Activated naive CD4-positive, alpha-beta T cell treated with anti-CD3 and anti-CD28 coated beads, Interleukin-2, amount 50 U/mL, for 72 hours (primary cell): ENCODE data around the gene LTB. TPM values are rescaled to one million over a fixed set of nuclear protein-coding genes. Genes with fewer than 3 reads are reported as not detected.

Source experiments
- ATAC-seq, 2 donors: fragments of 150-1000 bp; cut with Tn5 transposase; 2 replicates each; pipeline ENCODE4 v1.10.0; 2021; ENCODE audit warnings: mild to moderate bottlenecking in 2 of 2, moderate library complexity in 2 of 2
- DNase-seq, 2 donors: peaks; one replicate each; pipeline ENCODE4 v3.0.0; 2021 to 2022; ENCODE audit warnings: low spot score in 2 of 2
- H3K27ac Mint-ChIP-seq, 2 donors: one replicate each; pipeline ENCODE4 v1.8.0; 2022; ENCODE audit warnings: mild to moderate bottlenecking in 2 of 2, mixed read lengths in 2 of 2
- H3K36me3 Mint-ChIP-seq, 2 donors: one replicate each; pipeline ENCODE4 v1.8.0; 2022; ENCODE audit warnings: mixed read lengths in 2 of 2
- H3K9me3 Mint-ChIP-seq, 2 donors: one replicate each; pipeline ENCODE4 v1.8.0; 2022; ENCODE audit warnings: mixed read lengths in 2 of 2
- total RNA-seq, 2 donors: library from RNA; stranded (reverse); gene quantifications; one replicate each; pipeline ENCODE4 v1.2.3, GENCODE V29; 2022

Gene LTB, protein sequence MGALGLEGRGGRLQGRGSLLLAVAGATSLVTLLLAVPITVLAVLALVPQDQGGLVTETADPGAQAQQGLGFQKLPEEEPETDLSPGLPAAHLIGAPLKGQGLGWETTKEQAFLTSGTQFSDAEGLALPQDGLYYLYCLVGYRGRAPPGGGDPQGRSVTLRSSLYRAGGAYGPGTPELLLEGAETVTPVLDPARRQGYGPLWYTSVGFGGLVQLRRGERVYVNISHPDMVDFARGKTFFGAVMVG
- 100 to 1,000 TPM in 1 of 2 donors, 10 to 100 TPM in 1; 89.3 to 294 TPM for total RNA-seq

DNA sequence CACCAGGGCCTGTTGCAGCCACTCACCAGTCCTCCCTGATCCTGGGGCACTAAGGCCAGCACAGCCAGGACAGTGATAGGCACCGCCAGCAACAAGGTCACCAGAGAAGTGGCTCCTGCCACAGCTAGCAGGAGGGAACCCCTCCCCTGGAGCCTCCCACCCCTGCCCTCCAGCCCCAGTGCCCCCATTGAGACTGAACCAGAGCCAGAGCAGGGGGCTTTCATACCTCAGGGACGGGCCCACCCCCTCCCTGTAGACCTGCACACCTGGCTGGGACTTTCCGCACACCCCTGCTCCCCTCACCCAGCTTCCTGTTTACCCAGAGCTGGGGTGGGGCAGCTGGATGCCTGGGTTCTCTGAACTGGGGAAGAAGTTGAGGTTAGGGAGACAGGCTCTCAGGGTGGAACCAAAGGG lies at the start of gene LTB:
Gene LTB (minus strand): TSS at position 195 of the 414 bp plus-strand sequence. CDS start 7 bp downstream, at position 188.
- Mint-ChIP-seq H3K36me3 (peaks cover 45 to 51% of the 10 kb centered on the region in 2 donors), H3K9me3 (no peaks in the 10 kb centered on the region), H3K27ac (peak within 1 kb of the TSS; percentile 95 to 98)
- DNase-seq (no peak), ATAC-seq (peak; percentile 3 to 14)

DNA sequence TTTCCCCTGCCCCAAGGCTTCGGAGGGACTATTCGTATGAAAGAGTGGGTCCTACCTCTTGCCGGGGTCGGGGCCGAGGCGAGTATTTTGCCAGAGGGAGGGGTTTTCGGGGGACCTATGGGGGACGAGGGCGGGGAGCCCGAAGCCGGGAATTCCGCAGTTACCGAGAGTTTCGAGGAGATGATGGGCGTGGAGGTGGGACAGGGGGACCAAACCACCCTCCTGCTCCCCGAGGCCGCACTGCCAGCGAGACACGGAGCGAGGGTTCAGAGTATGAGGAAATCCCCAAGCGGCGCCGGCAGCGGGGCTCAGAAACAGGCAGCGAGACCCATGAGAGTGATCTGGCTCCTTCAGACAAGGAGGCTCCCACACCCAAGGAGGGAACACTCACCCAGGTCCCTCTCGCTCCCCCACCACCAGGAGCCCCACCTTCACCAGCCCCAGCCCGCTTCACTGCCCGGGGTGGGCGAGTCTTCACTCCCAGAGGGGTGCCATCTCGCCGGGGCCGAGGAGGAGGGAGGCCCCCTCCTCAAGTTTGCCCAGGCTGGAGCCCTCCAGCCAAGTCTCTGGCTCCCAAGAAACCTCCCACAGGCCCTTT lies 49.6 kb upstream of the LTB start:
- Mint-ChIP-seq H3K9me3 (no peaks in the 10 kb centered on the region), H3K27ac (peak overlapping the region; percentile 68 to 80), H3K36me3 (peaks cover 28 to 37% of the 10 kb centered on the region in 2 donors)
- DNase-seq, result no peak
- peak in 1 of 2 donors; percentile 7 for ATAC-seq

DNA sequence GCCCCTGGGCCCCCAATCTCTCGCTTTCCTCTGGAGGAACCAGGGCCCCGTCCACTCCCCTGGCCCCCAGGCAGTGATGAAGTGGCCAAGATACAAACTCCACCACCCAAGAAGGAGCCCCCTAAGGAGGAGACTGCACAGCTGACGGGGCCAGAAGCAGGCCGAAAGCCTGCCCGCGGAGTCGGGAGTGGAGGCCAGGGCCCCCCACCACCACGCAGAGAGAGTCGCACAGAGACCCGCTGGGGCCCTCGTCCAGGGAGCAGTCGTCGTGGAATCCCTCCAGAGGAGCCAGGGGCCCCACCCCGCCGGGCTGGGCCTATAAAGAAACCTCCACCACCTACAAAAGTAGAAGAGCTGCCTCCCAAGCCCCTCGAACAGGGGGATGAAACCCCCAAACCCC lies 49.0 kb upstream of the LTB start:
- DNase-seq (no peak), ATAC-seq (no peak)
- Mint-ChIP-seq H3K27ac (peak overlapping the region in 1 of 2 donors; percentile 65), H3K36me3 (peaks cover 33 to 37% of the 10 kb centered on the region in 2 donors), H3K9me3 (no peaks in the 10 kb centered on the region)

- DNase-seq (no peak), ATAC-seq (no peak)
- Mint-ChIP-seq H3K36me3 (peaks cover 38 to 40% of the 10 kb centered on the region in 2 donors), H3K27ac (peak overlapping the region in 1 of 2 donors; percentile 65), H3K9me3 (no peaks in the 10 kb centered on the region)
Observed at GRCh38 chr6:31630177-31630934, 48.1 kb upstream of the LTB start.

DNA sequence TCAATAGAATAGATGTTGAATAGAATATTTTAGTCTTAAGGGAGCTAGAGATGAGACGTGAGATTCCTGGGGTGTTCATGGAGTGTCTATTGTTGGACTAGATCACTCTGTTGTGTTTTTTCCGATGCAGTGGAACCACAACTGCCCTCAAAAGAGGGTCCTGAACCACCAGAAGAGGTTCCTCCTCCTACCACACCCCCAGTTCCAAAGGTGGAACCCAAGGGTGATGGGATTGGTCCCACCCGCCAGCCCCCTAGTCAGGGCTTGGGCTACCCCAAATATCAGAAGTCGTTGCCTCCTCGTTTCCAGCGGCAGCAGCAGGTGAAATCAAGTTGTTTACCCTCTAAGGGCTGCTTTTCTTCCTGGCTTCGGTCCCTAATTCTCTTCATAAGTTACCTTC lies 46.8 kb upstream of the LTB start:
- ATAC-seq (no peak), DNase-seq (no peak)
- Mint-ChIP-seq H3K36me3 (peaks cover 40 to 47% of the 10 kb centered on the region in 2 donors), H3K27ac (no peak overlapping the region), H3K9me3 (no peaks in the 10 kb centered on the region)

DNA sequence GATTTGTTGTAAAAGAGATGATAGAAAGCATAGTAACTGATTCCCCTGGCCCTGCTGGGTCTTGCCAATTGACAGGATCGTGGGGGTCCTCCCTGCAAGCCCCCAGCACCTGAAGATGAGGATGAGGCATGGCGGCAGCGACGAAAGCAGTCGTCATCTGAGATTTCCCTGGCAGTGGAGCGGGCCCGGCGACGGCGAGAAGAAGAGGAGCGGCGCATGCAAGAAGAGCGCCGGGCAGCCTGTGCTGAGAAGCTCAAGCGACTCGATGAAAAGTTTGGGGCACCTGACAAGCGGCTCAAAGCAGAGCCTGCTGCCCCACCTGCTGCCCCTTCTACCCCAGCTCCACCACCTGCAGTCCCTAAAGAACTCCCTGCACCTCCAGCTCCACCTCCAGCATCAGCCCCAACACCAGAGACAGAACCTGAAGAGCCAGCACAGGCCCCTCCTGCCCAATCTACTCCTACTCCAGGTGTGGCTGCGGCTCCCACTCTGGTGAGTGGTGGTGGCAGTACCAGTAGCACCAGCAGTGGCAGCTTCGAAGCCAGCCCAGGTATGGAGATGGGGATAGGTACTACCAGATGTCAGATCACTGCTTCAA lies 45.6 kb upstream of the LTB start:
- Mint-ChIP-seq H3K9me3 (no peaks in the 10 kb centered on the region), H3K27ac (peak overlapping the region in 1 of 2 donors; percentile 93), H3K36me3 (peaks cover 48 to 51% of the 10 kb centered on the region in 2 donors)
- no peak for ATAC-seq
- DNase-seq, result no peak

GRCh38 chr6:31626952-31627351 lies 44.7 kb upstream of the LTB start:
- ATAC-seq, result no peak
- Mint-ChIP-seq H3K36me3 (peaks cover 56 to 60% of the 10 kb centered on the region in 2 donors), H3K27ac (peak overlapping the region in 1 of 2 donors; percentile 93), H3K9me3 (no peaks in the 10 kb centered on the region)
- DNase-seq, result no peak

DNA sequence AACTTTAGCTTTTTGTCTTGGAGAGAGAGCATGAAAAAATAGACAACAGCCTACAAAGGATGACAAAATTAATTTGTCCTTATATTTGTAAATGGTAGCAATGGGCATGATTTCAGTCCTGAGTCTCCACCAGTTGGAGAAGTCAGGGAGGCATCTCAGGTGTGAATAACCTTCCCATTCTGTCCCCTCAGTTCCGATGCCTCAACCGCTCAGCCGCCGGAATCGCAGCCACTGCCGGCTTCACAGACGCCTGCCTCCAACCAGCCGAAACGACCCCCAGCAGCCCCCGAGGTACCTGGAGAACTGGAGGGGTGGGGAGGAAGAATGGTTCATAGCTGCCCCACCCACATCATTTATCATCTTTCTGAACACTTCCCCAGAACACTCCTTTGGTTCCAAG lies 41.8 kb upstream of the LTB start:
- no peak for ATAC-seq
- DNase-seq, result no peak
- peaks cover 57 to 58% of the 10 kb centered on the region in 2 donors for H3K36me3 Mint-ChIP-seq
- no peaks in the 10 kb centered on the region for H3K9me3 Mint-ChIP-seq
- H3K27ac Mint-ChIP-seq, result peak overlapping the region in 1 of 2 donors; percentile 75

DNA sequence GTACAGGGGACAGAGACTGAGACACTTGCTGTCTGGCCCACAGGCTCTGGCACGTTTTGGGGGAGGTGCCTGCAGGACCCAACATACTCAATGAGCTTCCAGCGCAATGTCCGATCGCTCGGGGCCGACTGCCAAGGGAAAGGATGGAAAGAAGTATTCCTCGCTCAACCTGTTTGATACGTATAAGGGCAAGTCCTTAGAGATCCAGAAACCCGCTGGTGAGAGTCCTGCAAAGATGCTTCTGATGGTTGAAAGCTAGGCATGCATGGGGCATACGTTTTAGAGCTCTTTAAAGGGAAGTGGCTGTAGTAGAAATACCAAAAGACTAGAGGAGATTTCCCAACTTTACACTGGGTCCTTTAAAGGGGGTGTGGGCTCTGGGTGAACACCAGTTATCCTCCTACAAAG lies 40.5 kb upstream of the LTB start:
- Mint-ChIP-seq H3K9me3 (no peaks in the 10 kb centered on the region), H3K36me3 (peaks cover 55 to 56% of the 10 kb centered on the region in 2 donors), H3K27ac (peak overlapping the region; percentile 95 to 98)
- no peak for ATAC-seq
- DNase-seq, result no peak

- Mint-ChIP-seq H3K9me3 (no peaks in the 10 kb centered on the region), H3K36me3 (peaks cover 48 to 49% of the 10 kb centered on the region in 2 donors), H3K27ac (peak overlapping the region; percentile 95 to 98)
- DNase-seq, result no peak
- no peak for ATAC-seq
Observed at GRCh38 chr6:31621991-31622390, 39.8 kb upstream of the LTB start.

DNA sequence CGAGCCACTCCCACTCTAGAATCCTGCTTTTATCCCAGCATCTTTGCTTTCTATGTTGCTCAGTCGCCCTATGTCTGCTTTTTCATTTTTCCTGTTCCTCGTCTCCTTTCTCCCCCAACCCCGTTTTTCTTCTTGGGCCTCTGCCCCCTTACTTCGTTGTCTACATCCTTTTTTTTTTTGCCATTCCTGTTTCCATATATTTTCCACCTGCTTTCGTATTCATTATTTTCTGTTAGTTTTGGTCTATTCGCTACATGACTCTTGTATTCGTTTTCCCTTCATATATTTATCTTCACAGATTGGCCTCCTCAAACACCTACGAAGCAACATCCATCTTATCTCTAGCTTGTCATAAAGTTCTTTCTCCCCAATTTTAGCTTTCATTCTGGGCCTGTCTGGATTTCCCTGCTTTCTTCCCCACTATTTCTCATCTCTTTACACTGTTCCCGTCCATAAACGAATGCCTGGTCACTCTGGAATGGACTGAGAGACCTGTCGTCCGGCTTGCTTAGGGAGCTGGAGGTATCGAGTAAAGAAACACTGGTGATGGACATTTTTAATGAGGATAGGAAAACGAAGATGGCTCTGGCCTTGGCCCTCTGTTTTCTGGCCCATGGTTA lies 39.2 kb upstream of the LTB start:
- peak overlapping the region; percentile 95 to 98 for H3K27ac Mint-ChIP-seq
- DNase-seq (no peak), ATAC-seq (no peak)
- peaks cover 46 to 50% of the 10 kb centered on the region in 2 donors for H3K36me3 Mint-ChIP-seq
- H3K9me3 Mint-ChIP-seq, result no peaks in the 10 kb centered on the region

DNA sequence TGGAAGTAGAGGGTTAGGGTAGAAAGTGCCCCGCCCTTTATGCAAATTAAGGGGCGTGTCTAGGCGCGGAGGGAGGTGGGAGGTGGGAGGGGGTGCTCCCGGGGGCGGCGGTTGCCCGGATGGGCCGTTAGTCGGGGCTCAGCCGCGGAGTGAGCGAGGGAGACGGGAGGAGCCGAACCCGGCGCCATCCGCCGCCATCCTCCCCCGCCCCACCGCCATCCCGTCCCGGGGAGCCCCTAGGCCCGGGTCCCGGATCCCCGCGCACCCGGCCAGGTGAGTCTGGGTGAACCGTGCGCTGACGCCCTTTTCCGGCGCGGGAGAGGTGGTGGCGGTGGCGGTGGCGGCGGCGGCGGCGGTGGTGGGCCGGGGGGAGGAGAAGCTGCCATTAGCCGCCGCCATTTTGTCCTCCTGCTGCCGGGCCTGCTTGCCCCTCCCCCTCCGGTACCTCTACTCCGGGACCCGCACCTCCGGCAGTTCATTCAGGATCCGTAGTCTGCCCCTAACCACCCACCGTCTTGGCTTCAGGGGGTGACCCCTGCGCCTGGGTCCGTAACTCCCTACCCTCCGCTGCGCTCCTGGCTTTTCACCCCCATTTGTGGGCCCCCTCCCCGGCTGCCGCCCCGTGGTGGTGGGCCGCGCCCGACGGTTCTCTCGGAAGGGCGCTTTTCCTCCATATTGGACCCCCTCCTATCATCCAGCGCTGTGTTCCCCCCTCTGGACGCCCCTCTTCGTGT lies 38.5 kb upstream of the LTB start, which contains the start of gene PRRC2A:
Gene PRRC2A (plus strand): TSS at position 130 of the 734 bp plus-strand sequence. CDS start 2,075 bp downstream, outside the sequence.
- Mint-ChIP-seq H3K36me3 (peaks cover 39 to 48% of the 10 kb centered on the region in 2 donors), H3K9me3 (no peaks in the 10 kb centered on the region), H3K27ac (peak within 1 kb of the TSS; percentile 95 to 98)
- peak in 1 of 2 donors; percentile 94 for DNase-seq
- peak; percentile 34 to 39 for ATAC-seq

GRCh38 chr6:31619805-31620585 lies 37.8 kb upstream of the LTB start:
- H3K27ac Mint-ChIP-seq, result peak overlapping the region; percentile 95 to 96
- peaks cover 33 to 42% of the 10 kb centered on the region in 2 donors for H3K36me3 Mint-ChIP-seq
- ATAC-seq (peak; percentile 84 to 87), DNase-seq (peak; percentile 94 to 97)
- H3K9me3 Mint-ChIP-seq, result no peaks in the 10 kb centered on the region

GRCh38 chr6:31617010-31617409 lies 34.8 kb upstream of the LTB start:
- DNase-seq (no peak), ATAC-seq (no peak)
- H3K27ac Mint-ChIP-seq, result peak overlapping the region in 1 of 2 donors; percentile 80
- no peaks in the 10 kb centered on the region for H3K9me3 Mint-ChIP-seq
- H3K36me3 Mint-ChIP-seq, result peaks cover 12 to 23% of the 10 kb centered on the region in 2 donors

DNA sequence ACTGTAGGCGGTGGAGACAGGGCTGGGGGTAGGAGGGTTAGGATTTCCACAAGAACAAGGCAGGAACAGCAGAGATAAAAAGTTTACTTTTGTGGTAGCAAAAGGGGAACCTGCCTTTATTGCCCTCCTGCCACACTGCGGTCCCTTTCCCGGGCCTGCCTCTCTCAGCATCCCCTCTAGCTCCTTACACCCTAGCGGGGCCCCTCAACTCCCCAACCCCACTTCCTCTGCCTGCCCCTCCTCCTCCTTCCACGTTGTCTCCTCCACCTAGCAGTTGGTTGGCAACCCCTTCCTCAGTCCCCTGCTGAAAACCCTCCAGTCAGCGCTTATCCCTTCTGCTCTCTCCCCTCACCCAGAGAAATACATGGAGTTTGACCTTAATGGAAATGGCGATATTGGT lies 33.5 kb upstream of the LTB start:
- Mint-ChIP-seq H3K9me3 (no peaks in the 10 kb centered on the region), H3K36me3 (peaks cover 0 to 11% of the 10 kb centered on the region in 2 donors), H3K27ac (peak overlapping the region; percentile 80 to 96)
- ATAC-seq (no peak), DNase-seq (peak in 1 of 2 donors; percentile 34)
